Small intestine (tissue), 7 donors: ENCODE results near the gene WDR90. TPM values are rescaled to one million over a fixed set of nuclear protein-coding genes. Genes with fewer than 3 reads are reported as not detected.

Experiments used
- DNase-seq, 2 donors: peaks; one replicate each; pipeline versions ENCODE4 v3.0.0 to v3.0.0-alpha.2; 2013
- FAIRE-seq: peaks from 2 replicates; lab custom pipeline; 2012; peaks lifted over from hg19 to GRCh38; lab: Jason Lieb, UNC
- H3K27ac ChIP-seq, 3 donors: one replicate each; pipeline ENCODE4 v1.5.1; 2013; ENCODE audit warnings: low read length in 2 of 3, mild to moderate bottlenecking in 2 of 3, control low read depth in 1 of 3, inconsistent platforms in 1 of 3, low read depth in 1 of 3, moderate library complexity in 1 of 3
- H3K27me3 ChIP-seq, 3 donors: one replicate each; pipeline ENCODE4 v1.6.1; 2013; ENCODE audit warnings: low read length in 3 of 3, inconsistent platforms in 1 of 3; ENCODE audit not compliant: control insufficient read depth in 3 of 3, insufficient read depth in 3 of 3
- H3K36me3 ChIP-seq, 3 donors: one replicate each; pipeline ENCODE4 v1.6.1; 2013; ENCODE audit warnings: low read length in 3 of 3, inconsistent platforms in 1 of 3, low read depth in 1 of 3, mild to moderate bottlenecking in 1 of 3, moderate library complexity in 1 of 3; ENCODE audit not compliant: control insufficient read depth in 3 of 3, insufficient read depth in 2 of 3
- H3K4me1 ChIP-seq, 3 donors: one replicate each; pipeline ENCODE4 v1.6.1; 2013; ENCODE audit warnings: low read length in 2 of 3, inconsistent platforms in 1 of 3, low read depth in 1 of 3, mild to moderate bottlenecking in 1 of 3, moderate library complexity in 1 of 3; ENCODE audit not compliant: control insufficient read depth in 3 of 3, insufficient read depth in 2 of 3
- H3K4me3 ChIP-seq, 3 donors: one replicate each; pipeline ENCODE4 v1.5.1; 2013; ENCODE audit warnings: low read length in 3 of 3, control low read depth in 1 of 3, inconsistent platforms in 1 of 3, low read depth in 1 of 3, mild to moderate bottlenecking in 1 of 3, moderate library complexity in 1 of 3
- H3K9me3 ChIP-seq, 2 donors: one replicate each; pipeline ENCODE4 v1.6.1; 2013; ENCODE audit warnings: low read depth in 1 of 2, low read length in 1 of 2; ENCODE audit not compliant: control insufficient read depth in 2 of 2, insufficient read depth in 1 of 2
- WGBS, 3 donors: extraction: QIAGEN DNeasy Blood & Tissue Kit; methylation state at CpG; one replicate each; pipeline ENCODE4 v1.1.7; 2013; 5-methylcytosine and 5-hydroxymethylcytosine counted together
- polyA plus RNA-seq, 4 donors: library from polyadenylated mRNA; stranded (reverse) in 3 of 4; unstranded in 1 of 4; fragments of 200-250 nt in 3 of 4; fragments of 120-200 nt in 1 of 4; gene quantifications; one replicate each; pipeline versions ENCODE4 v1.2.1 to v1.2.3, GENCODE V29; 2013
- donor health status: healthy with polysubstance abuse.
- donor health status: control.
- donor health status: control.
- donor health status: Bipolar disorder and iron deficiency.
- donor health status: healthy.

Gene WDR90
- polyA plus RNA-seq, 4 donors: 15.7 to 36.5 (median 25.6) TPM

DNA sequence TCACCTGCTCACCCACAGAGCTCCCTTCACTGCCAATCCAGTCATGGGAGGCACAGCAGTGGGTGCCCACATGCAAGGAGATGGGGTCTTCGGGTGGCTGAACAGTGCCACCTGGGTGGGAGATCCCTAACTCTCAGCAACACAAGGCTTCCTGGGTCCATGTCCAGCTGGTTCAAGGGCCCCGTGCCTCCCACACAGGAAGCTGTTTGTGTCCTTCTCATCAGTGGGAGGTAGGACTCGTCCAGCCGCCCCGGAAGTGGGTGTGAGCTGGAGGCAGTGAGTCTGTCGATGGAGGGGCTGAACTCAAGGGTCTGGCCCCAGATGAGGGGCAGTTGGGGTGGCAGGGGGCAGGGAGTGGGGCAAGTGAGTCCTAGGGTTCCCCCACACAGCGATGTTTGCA, 54.9 kb downstream of the WDR90 start:
- no peaks in the 10 kb centered on the region for H3K9me3 ChIP-seq
- no peak overlapping the region for H3K27ac ChIP-seq
- H3K4me3 ChIP-seq: no peak overlapping the region
- no peaks in the 10 kb centered on the region for H3K36me3 ChIP-seq
- FAIRE-seq: no peak
- DNase-seq: no peak
- 66 to 70% (median 70%) methylated on average over 7 of the region's 7 CpGs for WGBS, 3 donors
- H3K4me1 ChIP-seq: no peaks in the 10 kb centered on the region
- peaks cover 28 to 87% (median 52%) of the 10 kb centered on the region in 3 donors for H3K27me3 ChIP-seq

DNA sequence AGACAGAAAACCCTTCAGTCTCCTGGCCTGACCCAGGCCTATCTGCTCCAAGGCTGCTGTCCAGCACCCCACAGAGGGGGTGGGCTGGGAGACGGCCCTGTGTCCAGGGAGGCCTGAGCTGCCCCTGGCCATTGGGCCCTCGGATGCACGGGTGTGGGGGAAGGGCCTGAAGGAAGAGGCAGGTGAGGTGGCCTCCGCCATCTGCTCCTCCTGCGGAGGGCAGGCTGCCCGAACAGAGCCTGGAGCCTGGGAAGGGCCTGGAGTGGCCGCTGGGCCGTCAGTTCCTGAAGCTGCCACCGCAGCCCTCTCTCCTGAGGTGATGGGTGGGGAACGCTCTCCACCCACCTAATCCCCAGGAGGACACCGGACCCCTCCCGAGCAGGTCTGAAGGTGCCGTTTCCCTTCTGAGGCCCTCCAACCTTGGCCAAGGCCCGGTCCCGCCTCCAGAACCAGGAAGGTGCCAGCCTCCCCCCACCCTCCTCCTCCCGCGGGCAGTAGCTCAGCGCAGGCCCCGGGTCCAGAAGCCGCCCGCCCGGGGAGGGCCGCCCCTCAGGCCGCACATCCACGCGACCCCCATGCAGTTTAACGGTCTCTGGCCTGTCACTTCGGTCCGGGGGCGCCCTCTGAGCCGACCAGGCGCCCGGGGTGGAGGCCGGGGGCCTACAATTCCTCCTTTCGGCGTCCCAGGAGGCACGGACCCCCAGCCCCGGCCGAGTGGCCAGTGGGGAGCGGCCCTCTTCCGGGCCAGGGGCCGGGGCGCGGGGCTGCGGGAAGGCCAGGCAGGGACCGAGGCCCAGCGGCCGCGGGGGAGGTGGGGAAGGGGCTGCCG, 55.6 kb downstream of the WDR90 start:
- no peaks in the 10 kb centered on the region for H3K36me3 ChIP-seq
- FAIRE-seq: no peak
- H3K9me3 ChIP-seq: no peaks in the 10 kb centered on the region
- peak overlapping the region in 1 of 3 donors; percentile 7 for H3K4me3 ChIP-seq
- 10 to 12% (median 11%) methylated on average over 37 to 50 of the region's 50 CpGs for WGBS, 3 donors
- H3K27ac ChIP-seq: no peak overlapping the region
- no peak for DNase-seq
- peaks cover 29 to 87% (median 54%) of the 10 kb centered on the region in 3 donors for H3K27me3 ChIP-seq
- no peaks in the 10 kb centered on the region for H3K4me1 ChIP-seq

DNA sequence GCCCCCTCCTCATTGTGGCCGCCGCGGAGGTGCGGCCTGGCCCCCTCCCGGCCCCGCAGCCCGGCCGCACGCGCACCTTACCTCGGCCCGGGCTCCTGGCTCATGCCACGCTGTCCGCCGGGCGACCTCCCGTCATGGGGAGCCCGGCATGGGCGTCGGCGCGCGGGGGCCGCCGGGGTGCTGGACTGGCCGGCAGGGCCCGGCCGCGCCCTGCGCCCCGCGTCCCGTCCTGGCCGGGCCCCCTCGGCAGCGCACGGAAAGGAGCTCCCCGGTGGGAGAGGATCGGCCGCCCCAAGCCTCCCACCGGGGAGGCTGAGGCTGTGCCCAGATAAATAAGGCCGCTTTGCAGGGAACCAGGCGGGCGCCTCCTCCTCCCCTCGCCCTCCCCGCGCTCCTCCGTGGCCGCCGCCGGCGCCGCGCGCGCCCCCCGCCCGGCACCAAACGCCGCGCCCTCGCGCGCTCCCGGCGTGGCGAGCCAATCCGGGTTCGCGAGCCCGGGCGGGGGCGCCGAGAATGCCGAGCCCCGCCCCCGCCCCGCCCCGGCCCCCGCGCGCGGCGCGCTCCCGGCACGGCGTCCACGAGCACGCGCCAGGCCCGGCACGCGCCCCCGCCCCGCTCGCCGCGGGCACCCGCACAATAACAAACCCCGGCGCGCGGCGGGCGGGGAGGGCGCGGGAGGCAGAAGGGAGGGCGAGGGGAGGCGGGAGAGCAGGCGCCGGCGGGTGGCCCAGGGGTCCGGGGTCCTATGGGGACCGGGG, 56.4 kb downstream of the WDR90 start, which contains the start of gene FBXL16:
FBXL16 (minus strand) TSS at position 371 of the 758 bp plus-strand sequence. CDS start 8,396 bp downstream, outside the sequence.
- Histone ChIP-seq H3K36me3 (no peaks in the 10 kb centered on the region), H3K4me3 (peak within 1 kb of the TSS in 2 of 3 donors; percentile 7 to 32), H3K4me1 (peaks cover 0 to under 1% (median 0%) of the 10 kb centered on the region in 3 donors), H3K27ac (peak within 1 kb of the TSS in 1 of 3 donors; percentile 22), H3K9me3 (no peaks in the 10 kb centered on the region), H3K27me3 (peaks cover 31 to 88% (median 62%) of the 10 kb centered on the region in 3 donors)
- 1 to 2% (median 1%) methylated on average over 30 to 115 of the region's 115 CpGs for WGBS, 3 donors
- DNase-seq (no peak), FAIRE-seq (no peak)

DNA sequence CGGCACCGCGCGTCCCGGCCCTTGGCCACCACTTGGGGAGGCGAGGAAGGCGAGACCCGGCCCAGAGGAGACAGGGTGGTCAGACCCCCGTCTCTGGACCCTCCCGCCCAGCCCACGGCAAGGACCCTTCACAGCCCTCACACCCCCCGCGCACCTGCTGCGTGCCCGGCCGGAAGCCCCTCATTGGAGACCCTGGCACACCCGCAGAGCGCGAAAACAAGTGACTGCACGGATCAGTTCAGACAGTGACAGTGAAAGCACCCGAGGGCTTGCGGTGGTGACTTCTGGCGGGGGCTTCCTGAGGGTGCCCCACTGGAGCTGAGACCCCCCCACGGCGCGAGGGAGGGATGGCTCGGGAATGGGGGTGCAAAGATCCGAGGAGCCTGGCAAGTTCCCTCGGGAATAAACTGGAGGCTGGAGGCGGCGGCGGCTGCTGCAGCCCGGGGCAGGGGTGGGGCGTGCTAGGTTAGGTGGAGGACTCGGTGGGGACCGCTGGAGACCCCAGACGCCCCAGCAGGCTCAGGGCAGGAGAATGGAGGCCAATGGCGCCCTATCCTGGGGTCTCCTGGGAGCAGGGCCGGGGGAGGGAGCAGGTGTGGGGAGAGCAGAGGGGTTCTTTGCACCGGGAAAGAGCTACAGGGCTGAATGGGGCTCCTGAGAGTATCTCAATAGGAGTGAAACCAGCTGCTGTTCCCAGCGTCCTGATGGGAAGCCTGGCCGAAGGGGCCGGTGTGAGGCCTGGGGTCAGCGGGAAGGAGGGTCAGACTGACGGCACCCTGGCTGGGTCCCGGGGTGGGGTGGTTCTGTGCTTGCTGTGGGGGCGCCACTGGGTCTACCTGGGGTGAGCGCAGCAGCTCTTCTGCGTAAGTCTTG, 57.3 kb downstream of the WDR90 start:
- Histone ChIP-seq H3K4me3 (peak overlapping the region in 1 of 3 donors; percentile 32), H3K4me1 (peaks cover 0 to 7% (median 0%) of the 10 kb centered on the region in 3 donors), H3K36me3 (no peaks in the 10 kb centered on the region), H3K27ac (peak overlapping the region in 1 of 3 donors; percentile 22), H3K27me3 (peaks cover 31 to 88% (median 61%) of the 10 kb centered on the region in 3 donors), H3K9me3 (no peaks in the 10 kb centered on the region)
- DNase-seq (no peak), FAIRE-seq (no peak)
- 5 to 6% (median 5%) methylated on average over 37 to 49 of the region's 49 CpGs for WGBS, 3 donors

DNA sequence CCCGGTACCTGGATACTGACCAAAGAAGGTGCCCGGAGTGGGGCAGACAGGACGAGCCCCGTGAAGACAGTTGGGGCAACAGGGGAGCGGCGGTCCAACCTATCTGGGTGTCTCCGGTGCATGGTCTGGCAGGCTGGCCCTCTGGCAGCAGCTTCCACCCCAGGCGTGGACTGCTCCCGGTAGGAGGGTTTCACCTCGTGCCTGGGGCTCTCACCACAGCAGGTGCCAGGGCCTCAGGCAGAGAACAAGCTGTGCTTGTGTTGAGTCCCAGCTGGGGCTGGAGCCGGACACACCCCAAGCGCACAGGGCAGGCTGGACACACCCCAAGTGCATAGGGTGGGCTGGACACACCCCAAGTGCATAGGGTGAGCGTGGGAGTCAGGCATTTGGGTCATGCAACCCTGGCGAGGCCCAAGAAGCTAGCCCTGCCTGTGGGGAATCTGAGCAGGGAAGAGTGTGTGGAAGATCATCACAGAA, 57.9 kb downstream of the WDR90 start:
- DNase-seq (no peak), FAIRE-seq (no peak)
- peaks cover 0 to 9% (median 0%) of the 10 kb centered on the region in 3 donors for H3K4me1 ChIP-seq
- H3K9me3 ChIP-seq: no peaks in the 10 kb centered on the region
- no peak overlapping the region for H3K27ac ChIP-seq
- no peaks in the 10 kb centered on the region for H3K36me3 ChIP-seq
- peaks cover 27 to 83% (median 58%) of the 10 kb centered on the region in 3 donors for H3K27me3 ChIP-seq
- 17 to 38% (median 30%) methylated on average over 14 of the region's 14 CpGs for WGBS, 3 donors
- no peak overlapping the region for H3K4me3 ChIP-seq

DNA sequence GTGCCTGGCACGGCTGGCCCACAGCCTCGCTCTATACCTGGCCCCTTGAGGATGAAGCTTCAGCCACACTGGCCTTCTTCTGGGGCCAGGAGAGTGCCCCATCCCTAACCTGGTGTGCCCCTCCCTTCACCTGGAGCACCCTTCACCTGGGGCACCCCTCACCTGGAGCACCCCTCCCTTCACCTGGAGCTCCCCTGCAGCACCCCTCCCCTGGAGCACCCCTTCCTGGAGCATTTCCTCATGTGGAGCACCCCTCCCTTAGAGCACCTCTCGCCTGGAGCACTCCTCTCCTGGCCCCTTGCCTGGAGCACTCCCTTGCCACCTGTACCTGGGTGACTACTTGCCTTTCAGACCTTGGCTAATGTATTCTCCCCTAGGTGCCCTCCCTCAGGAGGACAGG, 58.9 kb downstream of the WDR90 start:
- H3K4me1 ChIP-seq: peaks cover 0 to 9% (median 0%) of the 10 kb centered on the region in 3 donors
- WGBS, 3 donors: 31 to 55% (median 40%) methylated on average over 3 of the region's 3 CpGs
- FAIRE-seq (no peak), DNase-seq (no peak)
- peaks cover 22 to 74% (median 50%) of the 10 kb centered on the region in 3 donors for H3K27me3 ChIP-seq
- no peak overlapping the region for H3K27ac ChIP-seq
- no peaks in the 10 kb centered on the region for H3K36me3 ChIP-seq
- H3K4me3 ChIP-seq: no peak overlapping the region
- no peaks in the 10 kb centered on the region for H3K9me3 ChIP-seq

DNA sequence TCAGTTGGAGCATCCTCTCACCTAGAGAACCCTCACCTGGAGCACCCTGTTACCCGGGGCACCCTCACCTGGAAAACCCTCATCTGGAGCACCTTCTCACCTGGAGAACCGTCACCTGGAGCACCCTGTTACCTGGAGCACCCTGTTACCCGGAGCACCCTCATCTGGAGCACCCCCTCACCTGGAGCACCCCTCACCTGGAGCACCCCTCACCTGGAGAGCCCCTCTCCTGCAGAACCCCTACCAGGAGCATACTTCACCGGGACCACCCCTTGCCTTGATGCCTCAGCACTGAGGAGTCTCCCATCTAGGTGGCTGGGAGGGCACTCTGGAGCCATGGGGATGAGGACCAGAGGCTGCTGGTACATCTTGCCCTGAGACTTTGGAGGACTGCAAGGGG, 59.8 kb downstream of the WDR90 start:
- H3K9me3 ChIP-seq: no peaks in the 10 kb centered on the region
- DNase-seq: no peak
- H3K27me3 ChIP-seq: peaks cover 16 to 70% (median 45%) of the 10 kb centered on the region in 3 donors
- no peaks in the 10 kb centered on the region for H3K36me3 ChIP-seq
- peaks cover 0 to 9% (median 0%) of the 10 kb centered on the region in 3 donors for H3K4me1 ChIP-seq
- FAIRE-seq: no peak
- WGBS, 3 donors: 66 to 72% (median 71%) methylated on average over 4 of the region's 4 CpGs
- H3K4me3 ChIP-seq: no peak overlapping the region
- no peak overlapping the region for H3K27ac ChIP-seq
